Natural killer cell treated with Interleukin-12 subunit alpha and Interleukin-12 subunit beta and Interleukin-15 and Interleukin-18, amount 100 ng/mL, for 72 hours (primary cell): ENCODE results near the gene MAPRE3. TPM values are rescaled to one million over a fixed set of nuclear protein-coding genes. Genes with fewer than 3 reads are reported as not detected.
A peak's percentile ranks its signal among the peaks of the same experiment; 100 is the strongest.

Experiments used
- ATAC-seq, 2 donors: fragments of 150-1000 bp; cut with Tn5 transposase in 1 of 2; sonication (Bioruptor Pico), chemical (Tn5 transposase) in 1 of 2; 2 replicates each; pipeline ENCODE4 v1.10.0; 2021
- DNase-seq: peaks from one replicate; pipeline ENCODE4 v3.0.0; 2022; ENCODE audit warnings: low spot score
- H3K27ac Mint-ChIP-seq, 2 donors: 1 replicate in 1 of 2; 2 replicates in 1 of 2; pipeline ENCODE4 v1.8.0; 2022; ENCODE audit warnings: mixed read lengths in 2 of 2, mild to moderate bottlenecking in 1 of 2, moderate library complexity in 1 of 2
- H3K27me3 Mint-ChIP-seq, 2 donors: 1 replicate in 1 of 2; 2 replicates in 1 of 2; pipeline ENCODE4 v1.8.0; 2022; ENCODE audit warnings: mixed read lengths in 2 of 2
- H3K36me3 Mint-ChIP-seq: one replicate; pipeline ENCODE4 v1.8.0; 2022; ENCODE audit warnings: mixed read lengths
- H3K4me1 Mint-ChIP-seq, 2 donors: 1 replicate in 1 of 2; 2 replicates in 1 of 2; pipeline ENCODE4 v1.8.0; 2022; ENCODE audit warnings: low read depth in 2 of 2, mixed read lengths in 2 of 2, mild to moderate bottlenecking in 1 of 2
- H3K4me3 Mint-ChIP-seq: one replicate; pipeline ENCODE4 v1.8.0; 2022; ENCODE audit warnings: mixed read lengths
- H3K9me3 Mint-ChIP-seq: 2 replicates; pipeline ENCODE4 v1.8.0; 2022; ENCODE audit warnings: mixed read lengths
- total RNA-seq, 2 donors: library from RNA; stranded (reverse); gene quantifications; one replicate each; pipeline ENCODE4 v1.2.3, GENCODE V29; 2022

MAPRE3 gene
- total RNA-seq, 2 donors from 2014 or later, result 5.7 to 10.0 TPM

DNA sequence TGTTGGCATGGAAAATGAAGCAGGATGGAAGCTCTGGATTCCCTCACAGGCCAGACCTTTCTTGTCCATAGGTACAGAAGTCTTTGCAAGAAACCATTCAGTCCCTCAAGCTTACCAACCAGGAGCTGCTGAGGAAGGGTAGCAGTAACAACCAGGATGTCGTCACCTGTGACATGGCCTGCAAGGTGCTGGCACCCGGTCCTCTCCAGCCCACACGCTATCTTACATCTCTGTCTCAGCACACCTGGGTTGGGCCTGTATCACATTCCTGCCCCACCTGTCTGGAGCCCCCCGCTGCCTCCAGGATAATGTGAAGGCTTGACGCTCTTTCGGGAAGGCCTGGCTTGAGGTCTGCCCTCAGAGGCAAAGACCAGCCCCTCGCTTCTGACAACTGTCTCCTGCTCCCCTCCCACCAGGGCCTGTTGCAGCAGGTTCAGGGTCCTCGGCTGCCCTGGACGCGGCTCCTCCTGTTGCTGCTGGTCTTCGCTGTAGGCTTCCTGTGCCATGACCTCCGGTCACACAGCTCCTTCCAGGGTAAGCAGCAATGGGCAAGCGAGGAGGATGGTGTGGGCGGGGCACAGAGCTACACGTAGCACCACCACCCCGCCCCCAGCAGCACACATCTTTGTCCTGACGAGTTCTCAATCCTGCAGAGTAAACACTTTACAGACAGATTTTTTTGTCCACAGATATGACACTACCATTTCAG is 68.3 kb downstream of the MAPRE3 start:
- H3K27ac Mint-ChIP-seq, result no peak overlapping the region
- H3K9me3 Mint-ChIP-seq, result no peaks in the 10 kb centered on the region
- DNase-seq (no peak), ATAC-seq (no peak)
- no peak overlapping the region for H3K4me3 Mint-ChIP-seq
- H3K27me3 Mint-ChIP-seq, result no peaks in the 10 kb centered on the region
- peaks cover 19% of the 10 kb centered on the region for H3K36me3 Mint-ChIP-seq
- peaks cover 19 to 21% of the 10 kb centered on the region in 2 donors for H3K4me1 Mint-ChIP-seq

DNA sequence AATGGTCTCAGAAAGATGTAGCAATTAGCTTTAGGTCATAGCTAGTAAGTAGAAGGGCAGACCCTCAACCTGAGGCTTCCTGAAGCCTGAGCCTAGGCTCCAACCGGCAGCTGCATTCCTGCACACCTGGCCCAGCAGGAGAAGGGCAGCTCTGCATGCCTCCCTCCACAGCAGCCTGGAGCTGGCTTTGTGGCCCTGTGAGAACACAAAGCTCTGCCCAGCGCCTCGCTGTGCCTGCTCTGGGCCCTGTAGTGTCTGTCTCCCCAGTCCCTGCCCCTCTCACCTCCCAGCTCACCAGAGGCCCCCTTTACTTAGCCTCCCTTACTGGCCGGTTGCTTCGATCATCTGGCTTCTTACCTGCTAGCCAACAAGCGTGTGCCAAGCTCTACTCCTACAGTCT is 69.0 kb downstream of the MAPRE3 start:
- peaks cover 19% of the 10 kb centered on the region for H3K36me3 Mint-ChIP-seq

DNA sequence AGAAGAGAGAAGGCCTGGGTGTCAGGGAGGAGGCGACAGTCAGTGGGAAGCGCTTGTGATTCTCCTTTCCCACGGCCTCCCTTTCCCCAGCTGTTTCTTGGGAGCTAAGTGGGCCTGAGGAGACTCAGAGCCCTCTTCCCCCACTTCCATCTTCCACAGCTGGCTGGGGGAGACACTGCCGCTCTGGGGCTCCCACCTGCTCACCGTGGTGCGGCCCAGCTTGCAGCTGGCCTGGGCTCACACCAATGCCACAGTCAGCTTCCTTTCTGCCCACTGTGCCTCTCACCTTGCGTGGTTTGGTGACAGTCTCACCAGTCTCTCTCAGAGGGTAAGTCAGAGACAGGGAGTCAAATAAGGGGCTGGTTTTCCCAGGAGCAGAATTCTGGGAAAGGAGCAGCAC is 69.4 kb downstream of the MAPRE3 start:
- Mint-ChIP-seq H3K4me3 (no peak overlapping the region), H3K27me3 (no peaks in the 10 kb centered on the region), H3K4me1 (peaks cover 12 to 15% of the 10 kb centered on the region in 2 donors), H3K27ac (no peak overlapping the region), H3K36me3 (peaks cover 19% of the 10 kb centered on the region), H3K9me3 (no peaks in the 10 kb centered on the region)
- DNase-seq, result no peak
- no peak for ATAC-seq

More for the DNA sequence above, 69.0 kb downstream of the MAPRE3 start:
- Mint-ChIP-seq H3K4me3 (no peak overlapping the region), H3K9me3 (no peaks in the 10 kb centered on the region), H3K27me3 (no peaks in the 10 kb centered on the region), H3K27ac (no peak overlapping the region), H3K4me1 (peaks cover 12 to 16% of the 10 kb centered on the region in 2 donors)
- no peak for DNase-seq
- ATAC-seq, result no peak

DNA sequence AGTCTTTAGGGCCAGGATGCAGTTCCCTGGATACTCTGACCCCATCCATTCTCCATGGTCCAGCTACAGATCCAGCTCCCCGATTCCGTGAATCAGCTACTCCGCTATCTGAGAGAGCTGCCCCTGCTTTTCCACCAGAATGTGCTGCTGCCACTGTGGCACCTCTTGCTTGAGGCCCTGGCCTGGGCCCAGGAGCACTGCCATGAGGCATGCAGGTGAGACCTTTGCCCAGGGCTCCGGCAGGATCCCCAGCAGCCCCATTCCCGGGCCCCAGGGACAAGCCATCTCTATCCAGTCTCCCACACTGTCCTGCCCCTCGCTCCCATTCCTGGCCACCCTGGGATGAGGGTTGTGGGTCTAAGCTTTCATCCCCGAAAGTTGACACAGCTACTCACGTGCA is 69.8 kb downstream of the MAPRE3 start:
- Mint-ChIP-seq H3K4me3 (no peak overlapping the region), H3K9me3 (no peaks in the 10 kb centered on the region), H3K36me3 (peaks cover 19% of the 10 kb centered on the region), H3K27ac (peak overlapping the region in 1 of 2 donors; percentile 73), H3K27me3 (no peaks in the 10 kb centered on the region), H3K4me1 (peaks cover 11 to 12% of the 10 kb centered on the region in 2 donors)
- DNase-seq (no peak), ATAC-seq (no peak)

DNA sequence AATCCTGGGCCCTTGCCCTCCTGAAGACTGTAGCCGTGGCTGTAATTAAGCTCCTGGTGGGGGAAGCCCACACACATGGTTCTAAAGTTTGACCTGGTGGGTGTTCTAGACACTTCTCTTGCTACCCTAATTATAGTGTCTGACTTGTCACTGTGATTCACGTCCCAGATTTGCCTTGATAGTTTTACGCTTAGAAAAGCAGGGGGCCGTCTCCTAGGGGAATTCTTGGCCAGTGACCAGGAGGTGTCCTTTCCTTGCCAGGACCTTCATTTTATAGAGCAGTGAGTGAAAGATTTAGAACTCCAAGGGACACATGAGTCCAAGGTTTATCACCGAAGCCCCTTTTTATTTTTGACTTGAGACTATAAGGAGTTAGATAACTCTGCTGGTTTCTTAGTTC is 71.3 kb downstream of the MAPRE3 start:
- peaks cover 19% of the 10 kb centered on the region for H3K36me3 Mint-ChIP-seq
- H3K4me1 Mint-ChIP-seq, result peaks cover 9 to 12% of the 10 kb centered on the region in 2 donors
- no peak for DNase-seq
- H3K27ac Mint-ChIP-seq, result peak overlapping the region; percentile 59 to 73
- H3K9me3 Mint-ChIP-seq, result no peaks in the 10 kb centered on the region
- no peaks in the 10 kb centered on the region for H3K27me3 Mint-ChIP-seq
- H3K4me3 Mint-ChIP-seq, result no peak overlapping the region
- no peak for ATAC-seq

DNA sequence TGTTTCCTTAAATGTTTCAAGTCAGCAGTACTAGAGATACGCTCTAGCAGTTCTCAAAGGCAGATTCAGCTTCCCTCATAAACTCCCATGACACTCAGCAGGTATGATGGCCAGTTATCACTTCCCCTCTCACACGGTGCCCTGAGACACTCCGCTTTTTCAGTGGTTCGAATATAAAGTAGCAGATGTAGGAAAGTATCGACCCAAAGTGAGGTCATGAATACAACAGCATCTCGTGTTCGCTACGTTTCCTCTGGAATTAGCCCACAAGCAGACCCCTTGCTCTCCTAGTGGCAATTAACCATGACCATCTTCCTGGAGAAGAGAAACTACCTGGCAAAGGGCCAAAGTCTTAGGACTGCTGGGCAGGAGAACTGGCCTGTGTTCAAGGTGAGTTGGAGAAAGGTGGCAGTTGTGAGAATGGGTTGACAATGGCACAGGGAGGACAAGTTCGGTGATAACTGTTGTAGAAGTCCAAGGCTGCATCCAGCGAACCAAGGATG is 71.8 kb downstream of the MAPRE3 start:
- peak overlapping the region; percentile 59 to 73 for H3K27ac Mint-ChIP-seq
- no peak for ATAC-seq
- no peak overlapping the region for H3K4me3 Mint-ChIP-seq
- no peaks in the 10 kb centered on the region for H3K27me3 Mint-ChIP-seq
- no peaks in the 10 kb centered on the region for H3K9me3 Mint-ChIP-seq
- peaks cover 19% of the 10 kb centered on the region for H3K36me3 Mint-ChIP-seq
- no peak for DNase-seq
- peaks cover 9 to 12% of the 10 kb centered on the region in 2 donors for H3K4me1 Mint-ChIP-seq

DNA sequence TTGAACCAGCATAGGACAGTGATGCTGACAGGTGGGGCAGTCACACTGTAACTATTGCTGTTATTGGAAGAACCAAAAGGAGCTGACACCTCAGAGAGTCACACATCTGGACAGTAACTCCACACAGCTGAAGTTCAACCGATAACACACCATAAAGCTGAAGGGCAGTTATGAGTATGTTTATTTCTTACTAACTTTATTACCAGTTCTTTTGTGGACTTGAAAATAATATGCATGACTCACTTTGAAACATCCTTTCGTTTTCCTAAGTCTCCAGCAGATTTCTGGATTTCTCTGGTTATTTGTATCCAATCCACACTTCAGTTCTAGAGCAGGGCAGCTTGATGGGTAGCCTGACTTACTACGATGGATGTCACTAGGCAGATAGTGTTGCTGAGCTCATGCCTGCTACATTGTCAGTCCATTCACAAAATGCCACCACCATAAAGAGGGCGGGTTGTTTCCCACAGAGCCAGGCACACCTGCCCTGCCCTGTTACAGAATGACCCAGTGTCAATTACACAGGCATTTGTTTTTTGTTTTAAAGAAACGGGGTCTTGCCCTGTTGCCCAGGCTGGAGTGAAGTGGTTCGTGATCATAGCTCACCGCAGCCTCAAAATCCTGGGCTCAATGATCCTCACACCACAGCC is 72.7 kb downstream of the MAPRE3 start:
- Mint-ChIP-seq H3K27ac (no peak overlapping the region), H3K36me3 (peaks cover 19% of the 10 kb centered on the region), H3K4me1 (peaks cover 9 to 12% of the 10 kb centered on the region in 2 donors), H3K27me3 (no peaks in the 10 kb centered on the region), H3K4me3 (no peak overlapping the region), H3K9me3 (no peaks in the 10 kb centered on the region)
- no peak for DNase-seq
- no peak for ATAC-seq

DNA sequence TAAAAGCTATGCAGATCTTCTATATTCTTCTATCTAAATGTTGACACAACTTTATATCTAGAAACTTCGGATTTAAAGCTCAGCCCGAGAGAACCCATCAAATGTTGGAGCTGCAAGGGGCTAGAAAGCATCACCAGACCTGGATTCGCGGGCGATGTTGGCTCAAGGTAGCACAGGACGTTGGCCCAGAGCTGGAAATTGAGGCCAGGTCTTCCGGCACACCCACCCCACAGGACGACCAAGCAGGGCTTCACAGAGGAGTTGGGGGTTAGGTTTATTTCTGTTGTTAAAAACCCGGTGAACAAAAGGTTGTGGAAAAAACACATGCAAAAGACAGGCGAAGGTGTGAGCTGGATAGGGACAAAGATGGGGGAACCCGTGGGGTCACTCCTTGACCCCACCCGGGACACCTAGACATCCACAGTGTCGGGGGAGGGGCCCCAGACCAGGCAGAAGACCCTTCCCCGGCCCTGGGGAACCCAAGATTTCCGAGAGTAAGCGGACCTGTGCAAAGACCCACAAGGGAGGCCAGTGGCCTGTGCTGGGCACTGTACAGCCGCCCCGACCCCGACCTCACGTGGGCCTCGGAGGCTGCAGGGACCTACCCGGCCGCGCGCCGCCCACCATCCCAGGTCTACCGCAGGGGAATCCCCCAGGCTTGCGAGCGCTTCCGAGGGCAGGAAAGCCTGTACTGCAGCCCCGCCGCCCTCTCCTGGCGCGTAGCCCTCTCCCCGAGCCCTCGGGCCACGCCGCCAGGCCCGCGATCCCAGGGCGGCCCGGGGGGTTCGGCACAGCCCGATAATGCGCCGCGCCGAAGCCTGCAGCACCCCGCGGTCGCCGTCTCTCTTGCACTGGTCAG is 79.2 kb downstream of the MAPRE3 start:
- Mint-ChIP-seq H3K27me3 (peaks cover 0 to 2% of the 10 kb centered on the region in 2 donors), H3K27ac (peak overlapping the region; percentile 98 to 100), H3K36me3 (peaks cover 12% of the 10 kb centered on the region), H3K9me3 (no peaks in the 10 kb centered on the region), H3K4me3 (peak overlapping the region; percentile 88), H3K4me1 (peaks cover 26 to 37% of the 10 kb centered on the region in 2 donors)
- DNase-seq (peak; percentile 87), ATAC-seq (peak; percentile 46 to 49)

DNA sequence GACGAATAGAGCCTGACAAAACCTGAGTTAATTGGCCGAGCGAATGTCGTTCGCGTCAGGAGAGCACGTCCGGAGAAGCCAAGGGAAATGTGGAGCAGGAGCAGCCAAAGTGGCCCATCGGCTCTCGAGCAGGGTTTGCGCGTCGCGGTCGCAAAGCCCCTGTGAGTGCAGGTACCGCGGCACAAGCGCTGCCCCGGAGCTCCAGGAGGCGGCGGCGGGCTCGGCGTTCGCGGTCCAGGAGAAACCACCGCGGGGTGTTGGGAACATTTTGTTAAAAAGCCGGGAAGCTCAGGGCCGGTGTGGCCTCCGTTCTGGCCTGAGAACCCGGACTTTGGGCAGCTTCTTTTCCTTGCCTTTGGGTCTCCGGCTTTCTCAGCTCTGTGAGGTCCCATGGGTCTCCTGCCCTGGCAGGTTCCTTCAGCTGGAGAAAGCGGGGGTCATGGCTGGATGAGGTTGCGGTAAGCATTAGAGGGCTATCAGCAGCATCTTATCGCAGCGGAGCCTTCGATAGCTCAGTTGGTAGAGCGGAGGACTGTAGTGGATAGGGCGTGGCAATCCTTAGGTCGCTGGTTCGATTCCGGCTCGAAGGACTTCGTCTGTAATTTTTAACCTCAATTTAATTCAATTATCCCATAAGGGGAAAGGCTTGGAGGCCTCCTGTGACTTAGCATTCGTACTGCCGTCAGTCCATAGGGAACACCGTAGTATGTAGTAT is 80.0 kb downstream of the MAPRE3 start:
- ATAC-seq, result peak; percentile 83 to 84
- Mint-ChIP-seq H3K4me1 (peaks cover 26 to 37% of the 10 kb centered on the region in 2 donors), H3K9me3 (no peaks in the 10 kb centered on the region), H3K27me3 (peaks cover 0 to 2% of the 10 kb centered on the region in 2 donors), H3K4me3 (peak overlapping the region; percentile 88), H3K36me3 (peaks cover 17% of the 10 kb centered on the region), H3K27ac (peak overlapping the region; percentile 98 to 100)
- peak; percentile 87 for DNase-seq

DNA sequence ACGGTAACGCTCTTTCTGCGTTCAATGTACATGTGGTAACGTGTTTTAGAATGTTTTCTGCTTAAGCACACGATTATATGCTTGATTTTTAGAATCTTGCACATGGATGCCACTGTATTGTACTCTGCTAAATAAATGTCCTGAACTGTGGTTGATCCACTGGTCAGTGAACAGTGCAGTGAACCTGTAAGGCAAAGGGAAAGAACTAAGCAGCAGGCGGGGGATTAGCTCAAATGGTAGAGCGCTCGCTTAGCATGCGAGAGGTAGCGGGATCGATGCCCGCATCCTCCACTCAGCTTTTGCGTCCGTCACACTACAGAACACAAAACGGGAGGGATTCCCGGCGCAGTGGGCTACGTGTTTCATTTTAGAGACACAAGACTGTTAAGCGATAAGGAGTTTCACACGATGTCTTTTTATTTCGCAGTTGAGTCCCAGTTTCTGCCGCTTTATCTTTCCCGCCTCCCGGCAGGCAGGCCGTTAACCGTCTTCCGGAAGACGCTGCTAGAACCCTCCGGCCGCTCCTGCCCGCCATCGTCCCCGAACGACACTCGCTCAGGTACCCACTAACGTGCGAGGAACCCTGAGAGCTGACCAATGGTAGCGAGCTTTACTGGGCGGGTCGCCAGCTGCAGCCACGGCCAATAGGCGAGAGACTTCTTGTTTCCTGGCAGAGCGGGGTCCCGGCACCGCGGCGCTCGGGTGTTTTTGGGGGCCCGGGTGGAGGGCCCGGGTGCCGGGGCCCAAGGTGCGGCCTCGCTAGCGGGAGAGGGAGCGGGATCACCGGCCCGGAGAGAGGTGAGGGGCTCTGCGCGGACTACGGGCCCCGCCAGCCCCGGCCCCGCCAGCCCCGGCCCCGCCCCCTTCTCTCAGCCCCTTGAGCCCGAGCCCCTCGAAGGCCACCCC is 80.8 kb downstream of the MAPRE3 start, which contains the start of gene AGBL5:
Gene AGBL5 (plus strand): TSS at position 673 of the 906 bp plus-strand sequence. CDS start 1,291 bp downstream, outside the sequence.
- DNase-seq (peak; percentile 97), ATAC-seq (peak; percentile 90 to 91)
- Mint-ChIP-seq H3K27ac (peak within 1 kb of the TSS; percentile 98 to 100), H3K4me1 (peaks cover 26 to 37% of the 10 kb centered on the region in 2 donors), H3K36me3 (peaks cover 22% of the 10 kb centered on the region), H3K4me3 (peak within 1 kb of the TSS; percentile 88), H3K9me3 (no peaks in the 10 kb centered on the region), H3K27me3 (peaks cover 0 to 2% of the 10 kb centered on the region in 2 donors)

DNA sequence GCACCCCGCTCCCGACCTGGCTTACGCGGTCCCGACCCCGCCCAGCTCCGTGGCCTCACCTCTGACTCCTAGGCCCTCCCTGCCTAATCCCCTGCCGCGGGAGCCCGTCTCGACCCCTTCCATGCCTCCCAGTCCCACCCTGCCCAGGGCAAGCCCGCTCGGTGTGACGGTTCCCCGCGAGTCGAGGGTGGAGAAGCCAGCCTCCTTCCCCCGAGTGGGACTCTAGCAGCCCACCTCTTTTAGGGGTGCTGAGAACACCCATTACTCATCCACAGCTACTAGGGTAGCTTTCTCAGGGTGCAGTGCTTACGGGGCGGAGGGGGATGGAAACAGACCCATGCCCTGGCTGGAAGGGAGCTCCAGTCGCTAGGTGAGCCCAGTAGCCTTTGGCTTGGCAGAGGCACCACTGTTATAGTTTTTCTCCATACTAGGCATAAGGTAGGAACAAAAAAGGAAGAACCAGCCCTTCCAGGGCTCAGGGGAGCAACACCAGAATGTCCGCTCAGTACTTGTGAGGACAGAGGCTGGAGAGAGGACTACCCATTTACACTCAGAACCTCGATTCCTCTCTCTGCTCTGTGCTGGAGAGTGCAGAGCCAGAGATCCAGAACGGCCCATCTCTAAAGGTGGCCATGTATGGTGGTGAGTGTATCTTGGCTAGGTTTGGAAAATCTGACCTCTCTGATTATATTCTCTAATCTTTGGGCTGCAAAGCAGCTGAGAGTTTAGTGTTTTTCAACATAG is 81.6 kb downstream of the MAPRE3 start:
- Mint-ChIP-seq H3K4me3 (peak overlapping the region; percentile 88), H3K27me3 (peaks cover 0 to 2% of the 10 kb centered on the region in 2 donors), H3K27ac (peak overlapping the region; percentile 98 to 100), H3K4me1 (peaks cover 26 to 37% of the 10 kb centered on the region in 2 donors), H3K9me3 (no peaks in the 10 kb centered on the region), H3K36me3 (peaks cover 22% of the 10 kb centered on the region)
- DNase-seq (no peak), ATAC-seq (no peak)

DNA sequence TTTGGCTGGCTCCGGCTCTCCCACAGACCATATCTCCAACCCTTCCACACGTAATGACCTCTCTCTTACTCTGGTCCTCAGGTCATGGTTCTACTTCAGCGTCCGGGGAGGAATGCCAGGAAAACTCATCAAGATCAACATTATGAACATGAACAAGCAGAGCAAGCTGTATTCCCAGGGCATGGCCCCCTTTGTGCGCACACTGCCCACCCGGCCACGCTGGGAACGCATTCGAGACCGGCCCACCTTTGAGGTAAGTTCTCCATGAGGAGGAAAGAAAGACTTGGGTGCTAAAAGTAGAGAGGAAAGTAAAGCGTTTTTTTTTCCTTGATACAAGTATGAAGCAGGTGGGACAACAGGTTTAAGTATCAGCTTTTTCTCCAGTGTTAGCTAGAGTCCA is 82.9 kb downstream of the MAPRE3 start:
- Mint-ChIP-seq H3K27ac (peak overlapping the region in 1 of 2 donors; percentile 19), H3K27me3 (peaks cover 0 to 2% of the 10 kb centered on the region in 2 donors), H3K4me3 (peak overlapping the region; percentile 26), H3K9me3 (no peaks in the 10 kb centered on the region), H3K36me3 (peaks cover 22% of the 10 kb centered on the region), H3K4me1 (peaks cover 26 to 35% of the 10 kb centered on the region in 2 donors)
- DNase-seq (no peak), ATAC-seq (no peak)
